HUES48 (cell line): ENCODE measurements around the gene AKAIN1.

Experiments
- H3K27ac ChIP-seq: one replicate; pipeline ENCODE4 v1.7.0; 2013; ENCODE audit warnings: low read depth, low read length, inconsistent platforms
- H3K27me3 ChIP-seq: 2 replicates; pipeline ENCODE4 v1.6.1; 2013; ENCODE audit warnings: mild to moderate bottlenecking, low read length; ENCODE audit not compliant: control insufficient read depth, insufficient read depth
- H3K36me3 ChIP-seq: 2 replicates; pipeline ENCODE4 v1.6.1; 2013; ENCODE audit warnings: low read length; ENCODE audit not compliant: control insufficient read depth, insufficient read depth
- H3K4me1 ChIP-seq: 2 replicates; pipeline ENCODE4 v1.6.1; 2013; ENCODE audit warnings: mild to moderate bottlenecking, low read length; ENCODE audit not compliant: control insufficient read depth, insufficient read depth
- H3K4me3 ChIP-seq: 2 replicates; pipeline ENCODE4 v1.5.1; 2013; ENCODE audit warnings: mild to moderate bottlenecking, low read depth, low read length
- H3K9ac ChIP-seq: 2 replicates; pipeline ENCODE4 v1.6.1; 2013; ENCODE audit warnings: mild to moderate bottlenecking, low read depth, low read length, moderate library complexity
- H3K9me3 ChIP-seq: 2 replicates; pipeline ENCODE4 v1.6.1; 2013; ENCODE audit warnings: low read length; ENCODE audit not compliant: control insufficient read depth, insufficient read depth

The AKAIN1 gene

GRCh38 chr18:5095239-5095638, 101.8 kb downstream of the AKAIN1 start:
- Histone ChIP-seq H3K27me3 (no peaks in the 10 kb centered on the region), H3K27ac (no peak overlapping the region), H3K9me3 (no peaks in the 10 kb centered on the region)

GRCh38 chr18:5093902-5094301, 103.2 kb downstream of the AKAIN1 start:
- Histone ChIP-seq H3K4me1 (peaks cover 17% of the 10 kb centered on the region), H3K36me3 (no peaks in the 10 kb centered on the region), H3K4me3 (no peak overlapping the region), H3K9ac (no peak overlapping the region), H3K27ac (no peak overlapping the region), H3K27me3 (no peaks in the 10 kb centered on the region), H3K9me3 (no peaks in the 10 kb centered on the region)

More at GRCh38 chr18:5095239-5095638, 101.8 kb downstream of the AKAIN1 start:
- no peaks in the 10 kb centered on the region for H3K36me3 ChIP-seq
- no peak overlapping the region for H3K4me3 ChIP-seq
- H3K9ac ChIP-seq = no peak overlapping the region
- peaks cover 17% of the 10 kb centered on the region for H3K4me1 ChIP-seq
